Esophagus muscularis mucosa (tissue), 4 donors: ENCODE results near the gene ZBTB44. TPM values are rescaled to one million over a fixed set of nuclear protein-coding genes. Genes with fewer than 3 reads are reported as not detected.
"Not testable (repeated sequence)": the region's sequence is repeated elsewhere in the genome, so short reads cannot be mapped to it uniquely, and the experiment has no call there.

Experiments used
- DNase-seq: peaks from one replicate; pipeline ENCODE4 v3.0.0-alpha.2; 2017; ENCODE audit errors: extremely low spot score
- H3K27ac ChIP-seq, 4 donors: fragments of 200-600 bp; sonication (generic); replicated peaks in 1 of 4; 1 replicate in 3 of 4; 2 replicates in 1 of 4; pipeline ENCODE4 v1.5.1; 2016 to 2019; ENCODE audit warnings: mild to moderate bottlenecking in 1 of 4
- H3K27me3 ChIP-seq, 4 donors: fragments of 200-600 bp; sonication (generic); one replicate each; pipeline versions ENCODE4 v1.5.1 to v1.6.0; 2016 to 2019
- H3K36me3 ChIP-seq, 4 donors: fragments of 200-600 bp; sonication (generic); one replicate each; pipeline ENCODE4 v1.5.1; 2016 to 2019
- H3K4me1 ChIP-seq, 4 donors: fragments of 200-600 bp; sonication (generic); one replicate each; pipeline ENCODE4 v1.5.1; 2016 to 2019
- H3K4me3 ChIP-seq, 4 donors: fragments of 200-600 bp; sonication (generic); 1 replicate in 2 of 4; 2 replicates in 2 of 4; pipeline ENCODE4 v1.5.1; 2016 to 2019; ENCODE audit warnings: mild to moderate bottlenecking in 4 of 4, moderate library complexity in 1 of 4
- H3K9me3 ChIP-seq, 4 donors: fragments of 200-600 bp; sonication (generic); 1 replicate in 3 of 4; 2 replicates in 1 of 4; pipeline ENCODE4 v1.5.1; 2016 to 2019
- EP300 ChIP-seq: sonication (generic); formaldehyde crosslinking; IDR thresholded peaks from one replicate; pipeline ENCODE4 v1.6.1; 2017; ENCODE audit warnings: antibody characterized with exemption
- POLR2A ChIP-seq: fragments of 450-650 bp; IDR thresholded peaks from one replicate; pipeline ENCODE4 v1.6.1; 2017; ENCODE audit warnings: antibody characterized with exemption, moderate library complexity, mild to moderate bottlenecking, low read depth
- POLR2AphosphoS5 ChIP-seq, 2 donors: sonication (generic); formaldehyde crosslinking; IDR thresholded peaks; one replicate each; pipeline ENCODE4 v1.6.1; 2017; ENCODE audit warnings: antibody characterized with exemption in 2 of 2
- WGBS: methylation state at CpG from one replicate; pipeline ENCODE4 v1.1.5; 2018; 5-methylcytosine and 5-hydroxymethylcytosine counted together
- intact Hi-C: fragments of 100-400 bp; cut with DNase I; formaldehyde crosslinking; loops from one replicate; pipeline ENCODE4 v1.15.1; 2023
- total RNA-seq, 4 donors: library from RNA; depleted of rRNA; stranded (reverse); fragments of >200 nt; gene quantifications; one replicate each; pipeline versions ENCODE4 v1.1.0 to v1.2.1, GENCODE V29; 2016
- TF ChIP-seq, protein P1 (sequence below), 3 experiments: fragments of 200-600 bp in 2 of 3; fragments of 450-650 bp in 1 of 3; sonication (generic) in 2 of 3; IDR thresholded peaks; one replicate each; pipeline ENCODE4 v1.5.1; 2017 to 2019; ENCODE audit warnings: antibody characterized with exemption in 3 of 3, mild to moderate bottlenecking in 2 of 3, moderate library complexity in 1 of 3

Gene ZBTB44
- total RNA-seq, 4 donors from 2014 or later = 50.4 to 86.4 (median 65.3) TPM

GRCh38 chr11:130340671-130341319, 26.1 kb upstream of the ZBTB44 start:
- Histone ChIP-seq H3K27ac (no peak overlapping the region), H3K36me3 (no peaks in the 10 kb centered on the region), H3K4me3 (no peak overlapping the region), H3K27me3 (no peaks in the 10 kb centered on the region), H3K9me3 (peaks cover 0 to 10% (median 0%) of the 10 kb centered on the region in 4 donors), H3K4me1 (no peaks in the 10 kb centered on the region)
- intact Hi-C loops = no loop called here
- DNase-seq = no peak
- no peak for TF ChIP-seq POLR2AphosphoS5 (IDR thresholded peaks at IDR 0.05)
- no peak for TF ChIP-seq POLR2A
- no peak for TF ChIP-seq EP300
- TF ChIP-seq, protein P1, sequence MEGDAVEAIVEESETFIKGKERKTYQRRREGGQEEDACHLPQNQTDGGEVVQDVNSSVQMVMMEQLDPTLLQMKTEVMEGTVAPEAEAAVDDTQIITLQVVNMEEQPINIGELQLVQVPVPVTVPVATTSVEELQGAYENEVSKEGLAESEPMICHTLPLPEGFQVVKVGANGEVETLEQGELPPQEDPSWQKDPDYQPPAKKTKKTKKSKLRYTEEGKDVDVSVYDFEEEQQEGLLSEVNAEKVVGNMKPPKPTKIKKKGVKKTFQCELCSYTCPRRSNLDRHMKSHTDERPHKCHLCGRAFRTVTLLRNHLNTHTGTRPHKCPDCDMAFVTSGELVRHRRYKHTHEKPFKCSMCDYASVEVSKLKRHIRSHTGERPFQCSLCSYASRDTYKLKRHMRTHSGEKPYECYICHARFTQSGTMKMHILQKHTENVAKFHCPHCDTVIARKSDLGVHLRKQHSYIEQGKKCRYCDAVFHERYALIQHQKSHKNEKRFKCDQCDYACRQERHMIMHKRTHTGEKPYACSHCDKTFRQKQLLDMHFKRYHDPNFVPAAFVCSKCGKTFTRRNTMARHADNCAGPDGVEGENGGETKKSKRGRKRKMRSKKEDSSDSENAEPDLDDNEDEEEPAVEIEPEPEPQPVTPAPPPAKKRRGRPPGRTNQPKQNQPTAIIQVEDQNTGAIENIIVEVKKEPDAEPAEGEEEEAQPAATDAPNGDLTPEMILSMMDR (IDR thresholded peaks at IDR 0.05) = no peak
- 84% methylated on average over 3 of the region's 3 CpGs for WGBS

- intact Hi-C loops = no loop called here
- WGBS = 95% methylated on average over 3 of the region's 3 CpGs
- no peak for TF ChIP-seq POLR2A
- TF ChIP-seq, protein P1 (IDR thresholded peaks at IDR 0.05) = no peak
- no peak for TF ChIP-seq POLR2AphosphoS5 (IDR thresholded peaks at IDR 0.05)
- no peak for TF ChIP-seq EP300
Observed at GRCh38 chr11:130338667-130339066, 23.9 kb upstream of the ZBTB44 start.

GRCh38 chr11:130337281-130338089, 22.8 kb upstream of the ZBTB44 start:
- WGBS = 97% methylated on average over 10 of the region's 36 CpGs
- TF ChIP-seq, protein P1 (IDR thresholded peaks at IDR 0.05) = no peak
- TF ChIP-seq POLR2AphosphoS5 (IDR thresholded peaks at IDR 0.05) = no peak
- TF ChIP-seq EP300 = no peak
- no peak for TF ChIP-seq POLR2A
- Histone ChIP-seq H3K4me1 (no peaks in the 10 kb centered on the region), H3K36me3 (no peaks in the 10 kb centered on the region), H3K27ac (no peak overlapping the region), H3K4me3 (no peak overlapping the region), H3K9me3 (peaks cover 0 to 10% (median 0%) of the 10 kb centered on the region in 4 donors), H3K27me3 (no peaks in the 10 kb centered on the region)
- intact Hi-C loops = no loop called here
- no peak for DNase-seq

More at GRCh38 chr11:130338667-130339066, 23.9 kb upstream of the ZBTB44 start:
- Histone ChIP-seq H3K9me3 (peaks cover 0 to 10% (median 0%) of the 10 kb centered on the region in 4 donors), H3K27me3 (no peaks in the 10 kb centered on the region), H3K4me1 (no peaks in the 10 kb centered on the region), H3K36me3 (no peaks in the 10 kb centered on the region), H3K4me3 (no peak overlapping the region), H3K27ac (no peak overlapping the region)
- no peak for DNase-seq

DNA sequence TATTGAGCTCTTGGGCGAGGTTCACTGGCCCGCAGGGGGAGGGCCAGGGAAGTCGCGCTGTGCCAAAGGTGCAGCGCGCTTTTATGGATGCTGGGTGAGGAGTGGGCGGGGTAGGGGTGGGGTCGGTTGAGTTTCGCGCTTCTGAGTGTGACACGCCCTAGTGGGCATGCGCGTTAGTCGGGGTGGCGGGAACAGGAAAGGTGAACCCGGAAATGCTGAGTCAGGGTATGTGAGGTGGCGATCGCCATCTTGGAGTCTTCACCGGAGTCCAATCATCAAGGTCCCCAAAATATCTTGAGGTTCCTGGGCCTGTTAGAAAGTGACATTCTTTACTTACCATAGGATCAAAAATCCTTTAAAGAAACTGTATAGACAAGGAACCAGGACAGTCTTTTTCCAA, 16.7 kb upstream of the ZBTB44 start:
- H3K27ac ChIP-seq, H3K36me3 ChIP-seq, DNase-seq, H3K27me3 ChIP-seq, intact Hi-C loops, H3K4me3 ChIP-seq, H3K9me3 ChIP-seq, H3K4me1 ChIP-seq: not testable (repeated sequence)
- 96% methylated on average over 19 of the region's 19 CpGs for WGBS

DNA sequence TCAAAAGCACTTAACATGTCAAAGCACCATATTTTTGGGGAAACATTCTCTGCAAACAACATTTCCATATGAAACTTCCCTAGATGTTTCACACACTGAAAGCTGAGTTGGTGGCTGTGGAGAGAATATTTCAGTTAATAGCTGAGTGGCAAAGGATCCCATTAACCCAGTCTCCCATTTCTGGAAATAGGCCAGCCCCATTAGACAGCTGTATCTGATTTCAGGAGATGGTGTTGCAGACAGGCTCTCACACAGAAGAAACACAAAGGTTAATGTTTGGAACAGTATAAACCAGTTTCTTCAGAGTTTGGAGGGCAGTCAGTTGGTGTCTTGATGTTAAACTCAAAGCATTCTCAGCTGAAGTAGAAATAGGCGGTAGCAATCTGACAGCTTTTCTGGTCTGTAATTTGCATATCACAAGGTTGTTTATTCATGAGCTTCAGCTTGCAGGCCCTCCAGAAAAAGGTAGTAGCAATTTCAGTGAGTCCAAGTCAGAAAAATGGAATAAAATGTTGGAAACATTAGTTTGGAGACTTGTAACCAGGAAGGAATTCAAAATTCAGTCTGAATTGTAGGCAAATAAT, 15.5 kb upstream of the ZBTB44 start:
- intact Hi-C loops = no loop called here
- no peak for DNase-seq
- Histone ChIP-seq H3K27me3 (no peaks in the 10 kb centered on the region), H3K27ac (no peak overlapping the region), H3K36me3 (no peaks in the 10 kb centered on the region), H3K9me3 (no peaks in the 10 kb centered on the region), H3K4me3 (no peak overlapping the region), H3K4me1 (no peaks in the 10 kb centered on the region)
- TF ChIP-seq, protein P1 (IDR thresholded peaks at IDR 0.05) = no peak
- TF ChIP-seq POLR2AphosphoS5 (IDR thresholded peaks at IDR 0.05) (no peak), POLR2A (no peak), EP300 (no peak)
- 83% methylated on average over 1 of the region's 1 CpG for WGBS
